ENCODE data around the gene LCLAT1.

The LCLAT1 gene

DNA sequence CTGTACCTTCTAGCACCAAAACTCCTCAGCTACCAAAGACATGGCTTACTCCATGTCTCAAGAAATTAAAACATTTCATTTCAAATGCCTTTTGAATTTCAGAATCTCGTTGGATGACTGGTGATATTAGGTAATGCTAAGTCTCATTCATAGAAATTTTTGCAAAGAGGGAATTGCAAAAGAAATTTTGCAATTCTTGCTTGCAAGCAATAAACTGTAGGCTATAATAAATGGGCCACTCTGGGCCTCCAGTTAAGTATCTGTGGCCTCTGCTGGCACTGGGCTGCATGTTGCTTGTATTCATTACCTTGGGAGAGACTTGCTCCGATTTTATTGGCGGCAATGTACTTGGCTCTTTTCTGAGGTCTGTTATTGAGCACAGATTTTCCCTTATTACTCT lies 2.8 kb upstream of the LCLAT1 start:
- TF ChIP-seq, protein P1, sequence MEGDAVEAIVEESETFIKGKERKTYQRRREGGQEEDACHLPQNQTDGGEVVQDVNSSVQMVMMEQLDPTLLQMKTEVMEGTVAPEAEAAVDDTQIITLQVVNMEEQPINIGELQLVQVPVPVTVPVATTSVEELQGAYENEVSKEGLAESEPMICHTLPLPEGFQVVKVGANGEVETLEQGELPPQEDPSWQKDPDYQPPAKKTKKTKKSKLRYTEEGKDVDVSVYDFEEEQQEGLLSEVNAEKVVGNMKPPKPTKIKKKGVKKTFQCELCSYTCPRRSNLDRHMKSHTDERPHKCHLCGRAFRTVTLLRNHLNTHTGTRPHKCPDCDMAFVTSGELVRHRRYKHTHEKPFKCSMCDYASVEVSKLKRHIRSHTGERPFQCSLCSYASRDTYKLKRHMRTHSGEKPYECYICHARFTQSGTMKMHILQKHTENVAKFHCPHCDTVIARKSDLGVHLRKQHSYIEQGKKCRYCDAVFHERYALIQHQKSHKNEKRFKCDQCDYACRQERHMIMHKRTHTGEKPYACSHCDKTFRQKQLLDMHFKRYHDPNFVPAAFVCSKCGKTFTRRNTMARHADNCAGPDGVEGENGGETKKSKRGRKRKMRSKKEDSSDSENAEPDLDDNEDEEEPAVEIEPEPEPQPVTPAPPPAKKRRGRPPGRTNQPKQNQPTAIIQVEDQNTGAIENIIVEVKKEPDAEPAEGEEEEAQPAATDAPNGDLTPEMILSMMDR (IDR thresholded peaks at IDR 0.05; ENCODE audit: insufficient read depth, low read length, missing control alignments): no peak
- no peak overlapping the region for H3K4me3 ChIP-seq (ENCODE audit: low read depth, low read length)
- ChIA-PET CTCF (interaction anchor here (0.6 to 1.7 kb wide), 3 partner anchors 19 to 262 kb away, joined by 3 to 4 read pairs (median 3); no protein-coding TSS in a partner anchor), POLR2A (no interaction called here)
- no peak for DNase-seq (ENCODE audit: low read depth, low spot score)

GRCh38 chr2:30445266-30445821 lies 1.7 kb upstream of the LCLAT1 start:
- ChIA-PET POLR2A (no interaction called here), CTCF (interaction anchor here (1.0 to 1.7 kb wide), 2 partner anchors 20 to 266 kb away, joined by 4 read pairs; no protein-coding TSS in a partner anchor)
- DNase-seq (ENCODE audit: low read depth, low spot score): no peak
- TF ChIP-seq, protein P1 (IDR thresholded peaks at IDR 0.05; ENCODE audit: insufficient read depth, low read length, missing control alignments): no peak
- H3K4me3 ChIP-seq (ENCODE audit: low read depth, low read length): no peak overlapping the region

- ChIA-PET POLR2A (interaction anchor here (1.1 to 1.6 kb wide), 3 partner anchors 25 to 215 kb away, joined by 3 to 8 read pairs (median 4); no protein-coding TSS in a partner anchor), CTCF (interaction anchor here (0.7 to 1.7 kb wide), 9 partner anchors 9 to 282 kb away, joined by 3 to 7 read pairs (median 4); no protein-coding TSS in a partner anchor)
- peak overlapping the region; percentile 91 for H3K4me3 ChIP-seq (ENCODE audit: low read depth, low read length)
- TF ChIP-seq, protein P1 (IDR thresholded peaks at IDR 0.05; ENCODE audit: insufficient read depth, low read length, missing control alignments): no peak
- DNase-seq (ENCODE audit: low read depth, low spot score): no peak
These were observed 371 bp upstream of the LCLAT1 start for GRCh38 chr2:30446602-30447148.

- peak overlapping the region; percentile 91 for H3K4me3 ChIP-seq (ENCODE audit: low read depth, low read length)
- TF ChIP-seq, protein P1 (IDR thresholded peaks at IDR 0.05; ENCODE audit: insufficient read depth, low read length, missing control alignments): no peak
- POLR2A ChIA-PET: no interaction called here
- DNase-seq (ENCODE audit: low read depth, low spot score): no peak
- CTCF ChIA-PET: interaction anchor here (0.7 to 1.6 kb wide), 3 partner anchors 9 to 264 kb away, joined by 3 to 5 read pairs (median 4); no protein-coding TSS in a partner anchor
These were observed 1.3 kb downstream of the LCLAT1 start for GRCh38 chr2:30448308-30448707.

- no peak overlapping the region for H3K4me3 ChIP-seq (ENCODE audit: low read depth, low read length)
- CTCF ChIA-PET: interaction anchor here (0.7 to 1.6 kb wide), 2 partner anchors 8 to 263 kb away, joined by 3 to 5 read pairs; no protein-coding TSS in a partner anchor
- DNase-seq (ENCODE audit: low read depth, low spot score): no peak
- POLR2A ChIA-PET: no interaction called here
- TF ChIP-seq, protein P1 (IDR thresholded peaks at IDR 0.05; ENCODE audit: insufficient read depth, low read length, missing control alignments): no peak
These were observed 1.8 kb downstream of the LCLAT1 start for GRCh38 chr2:30448866-30449265.

DNA sequence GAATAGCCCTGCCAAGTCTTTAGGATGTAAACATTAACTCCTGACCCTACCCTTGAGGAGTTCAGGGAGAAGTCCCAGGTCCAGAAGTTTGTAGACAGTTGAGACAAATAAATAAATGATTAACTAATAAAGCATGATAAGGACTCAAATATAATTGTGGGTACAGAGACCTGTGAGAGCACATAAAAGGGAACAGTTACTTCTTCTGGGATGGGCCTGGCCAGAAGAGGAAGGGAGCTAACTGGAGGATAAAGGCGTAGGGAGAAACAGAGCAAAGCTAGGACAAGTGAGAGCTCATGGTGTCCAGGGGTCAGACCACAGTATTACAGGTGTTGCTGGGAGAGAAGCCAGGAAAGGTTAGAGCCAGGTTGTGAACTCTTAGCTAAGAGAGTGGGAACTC lies 3.0 kb downstream of the LCLAT1 start:
- H3K4me3 ChIP-seq (ENCODE audit: low read depth, low read length): no peak overlapping the region
- no peak for DNase-seq (ENCODE audit: low read depth, low spot score)
- ChIA-PET CTCF (interaction anchor here (1.0 to 1.5 kb wide), 3 partner anchors 242 to 285 kb away, joined by 3 to 4 read pairs (median 4); no protein-coding TSS in a partner anchor), POLR2A (no interaction called here)
- TF ChIP-seq, protein P1 (IDR thresholded peaks at IDR 0.05; ENCODE audit: insufficient read depth, low read length, missing control alignments): no peak

Data from AG04449 (cell line).